ENCODE data around the gene LRRN3. TPM values are rescaled to one million over a fixed set of nuclear protein-coding genes. Genes with fewer than 3 reads are reported as not detected.
"Not testable (repeated sequence)": the region's sequence is repeated elsewhere in the genome, so short reads cannot be mapped to it uniquely, and the experiment has no call there.

Gene LRRN3
- total RNA-seq, 2 donors from 2014 or later: 1.6 to 3.0 TPM

GRCh38 chr7:111067682-111068081 is 23.2 kb upstream of the LRRN3 start:
- TF ChIP-seq, protein P1, sequence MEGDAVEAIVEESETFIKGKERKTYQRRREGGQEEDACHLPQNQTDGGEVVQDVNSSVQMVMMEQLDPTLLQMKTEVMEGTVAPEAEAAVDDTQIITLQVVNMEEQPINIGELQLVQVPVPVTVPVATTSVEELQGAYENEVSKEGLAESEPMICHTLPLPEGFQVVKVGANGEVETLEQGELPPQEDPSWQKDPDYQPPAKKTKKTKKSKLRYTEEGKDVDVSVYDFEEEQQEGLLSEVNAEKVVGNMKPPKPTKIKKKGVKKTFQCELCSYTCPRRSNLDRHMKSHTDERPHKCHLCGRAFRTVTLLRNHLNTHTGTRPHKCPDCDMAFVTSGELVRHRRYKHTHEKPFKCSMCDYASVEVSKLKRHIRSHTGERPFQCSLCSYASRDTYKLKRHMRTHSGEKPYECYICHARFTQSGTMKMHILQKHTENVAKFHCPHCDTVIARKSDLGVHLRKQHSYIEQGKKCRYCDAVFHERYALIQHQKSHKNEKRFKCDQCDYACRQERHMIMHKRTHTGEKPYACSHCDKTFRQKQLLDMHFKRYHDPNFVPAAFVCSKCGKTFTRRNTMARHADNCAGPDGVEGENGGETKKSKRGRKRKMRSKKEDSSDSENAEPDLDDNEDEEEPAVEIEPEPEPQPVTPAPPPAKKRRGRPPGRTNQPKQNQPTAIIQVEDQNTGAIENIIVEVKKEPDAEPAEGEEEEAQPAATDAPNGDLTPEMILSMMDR (IDR thresholded peaks at IDR 0.05): no peak
- no peaks in the 10 kb centered on the region for H3K27me3 ChIP-seq (replicated peaks; ENCODE audit: insufficient read depth)
- ATAC-seq (ENCODE audit: insufficient number of reproducible peaks, low FRiP score, low read depth): no peak

GRCh38 chr7:111068618-111069017 is 22.3 kb upstream of the LRRN3 start:
- no peak for ATAC-seq (ENCODE audit: insufficient number of reproducible peaks, low FRiP score, low read depth)
- no peaks in the 10 kb centered on the region for H3K36me3 ChIP-seq
- TF ChIP-seq, protein P1 (IDR thresholded peaks at IDR 0.05): no peak
- H3K4me1 ChIP-seq (ENCODE audit: control insufficient read depth in 1 of 2, low read depth in 2 of 2): peaks cover 9 to 17% of the 10 kb centered on the region in 2 donors
- H3K27ac ChIP-seq: no peak overlapping the region
- DNase-seq (ENCODE audit: low spot score): no peak
- H3K4me3 ChIP-seq: no peak overlapping the region
- no peaks in the 10 kb centered on the region for H3K27me3 ChIP-seq (replicated peaks; ENCODE audit: insufficient read depth)
- H3K9me3 ChIP-seq: no peaks in the 10 kb centered on the region

More at GRCh38 chr7:111067682-111068081, 23.2 kb upstream of the LRRN3 start:
- peaks cover 9 to 17% of the 10 kb centered on the region in 2 donors for H3K4me1 ChIP-seq (ENCODE audit: control insufficient read depth in 1 of 2, low read depth in 2 of 2)
- H3K36me3 ChIP-seq: no peaks in the 10 kb centered on the region
- H3K27ac ChIP-seq: no peak overlapping the region
- no peaks in the 10 kb centered on the region for H3K9me3 ChIP-seq
- no peak overlapping the region for H3K4me3 ChIP-seq
- no peak for DNase-seq (ENCODE audit: low spot score)

DNA sequence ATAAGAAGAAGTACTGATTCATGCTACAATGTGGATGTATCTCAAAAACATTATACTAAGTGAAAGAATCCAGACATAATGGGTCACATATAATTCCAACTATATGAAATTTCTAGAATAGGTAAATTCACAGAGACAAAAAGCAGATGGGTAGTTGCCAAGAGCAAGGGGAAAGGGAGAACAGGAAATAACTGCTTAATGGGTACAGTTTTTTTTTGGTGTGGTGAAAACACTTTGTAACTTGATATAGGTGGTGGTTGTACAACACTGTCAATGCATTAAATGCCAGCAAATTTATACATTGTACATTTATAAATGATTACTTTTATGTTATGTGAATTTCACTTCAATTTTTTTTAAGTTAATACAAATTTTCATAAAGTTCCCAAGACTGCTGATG is 19.4 kb upstream of the LRRN3 start:
- no peaks in the 10 kb centered on the region for H3K9me3 ChIP-seq
- DNase-seq (ENCODE audit: low spot score) (no peak), ATAC-seq (ENCODE audit: insufficient number of reproducible peaks, low FRiP score, low read depth) (no peak)
- H3K4me1 ChIP-seq (ENCODE audit: control insufficient read depth in 1 of 2, low read depth in 2 of 2): peaks cover 14 to 22% of the 10 kb centered on the region in 2 donors
- no peaks in the 10 kb centered on the region for H3K27me3 ChIP-seq (replicated peaks; ENCODE audit: insufficient read depth)
- H3K27ac ChIP-seq: no peak overlapping the region
- no peak overlapping the region for H3K4me3 ChIP-seq
- TF ChIP-seq, protein P1 (IDR thresholded peaks at IDR 0.05): no peak
- H3K36me3 ChIP-seq: no peaks in the 10 kb centered on the region

DNA sequence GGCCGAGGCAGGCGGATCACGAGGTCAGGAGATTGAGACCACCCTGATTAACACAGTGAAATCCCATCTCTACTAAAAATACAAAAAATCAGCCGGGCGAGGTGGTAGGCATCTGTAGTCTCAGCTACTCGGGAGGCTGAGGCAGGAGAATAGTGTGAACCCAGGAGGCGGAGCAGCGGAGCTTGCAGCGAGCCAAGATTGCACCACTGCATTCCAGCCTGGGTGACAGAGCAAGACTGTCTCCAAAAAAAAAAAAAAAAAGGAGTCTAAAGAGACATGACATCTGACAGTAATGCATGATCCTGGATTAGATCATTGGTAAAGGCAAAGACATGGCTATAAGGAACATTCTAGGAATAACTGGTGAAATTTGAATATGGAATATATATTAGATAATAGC is 18.3 kb upstream of the LRRN3 start:
- not testable (repeated sequence) for H3K36me3 ChIP-seq; DNase-seq (ENCODE audit: low spot score); ATAC-seq (ENCODE audit: insufficient number of reproducible peaks, low FRiP score, low read depth); H3K4me3 ChIP-seq; H3K27ac ChIP-seq; H3K27me3 ChIP-seq (replicated peaks; ENCODE audit: insufficient read depth); H3K9me3 ChIP-seq
- H3K4me1 ChIP-seq (ENCODE audit: control insufficient read depth in 1 of 2, low read depth in 2 of 2): peaks cover 11 to 22% of the 10 kb centered on the region in 2 donors

- ATAC-seq (ENCODE audit: insufficient number of reproducible peaks, low FRiP score, low read depth) (no peak), DNase-seq (ENCODE audit: low spot score) (no peak)
- H3K9me3 ChIP-seq: no peaks in the 10 kb centered on the region
- no peaks in the 10 kb centered on the region for H3K27me3 ChIP-seq (replicated peaks; ENCODE audit: insufficient read depth)
- H3K36me3 ChIP-seq: no peaks in the 10 kb centered on the region
- no peak overlapping the region for H3K4me3 ChIP-seq
- peaks cover 5 to 12% of the 10 kb centered on the region in 2 donors for H3K4me1 ChIP-seq (ENCODE audit: control insufficient read depth in 1 of 2, low read depth in 2 of 2)
- TF ChIP-seq, protein P1 (IDR thresholded peaks at IDR 0.05): no peak
- no peak overlapping the region for H3K27ac ChIP-seq
These were observed 16.7 kb upstream of the LRRN3 start for GRCh38 chr7:111074071-111074747.

DNA sequence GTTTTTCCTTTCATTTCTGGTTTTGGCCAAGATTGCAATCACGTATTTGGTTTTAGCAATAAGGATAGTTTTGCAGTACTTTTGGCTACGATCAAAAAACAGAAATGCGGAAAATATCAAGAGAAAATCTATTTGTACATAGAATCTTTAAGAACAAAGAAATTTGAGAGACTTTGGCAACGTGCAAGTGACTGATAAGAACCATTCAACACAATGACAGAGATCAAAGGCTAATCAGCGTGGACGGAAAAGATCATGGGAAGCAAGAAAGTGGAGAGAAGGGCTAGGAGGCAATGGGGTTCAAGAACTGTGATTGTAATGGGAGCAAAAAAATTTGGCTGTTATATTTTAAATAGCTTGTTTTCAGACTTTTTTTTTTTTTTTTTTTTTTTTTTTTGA is 16.2 kb upstream of the LRRN3 start:
- H3K9me3 ChIP-seq: no peaks in the 10 kb centered on the region
- H3K4me3 ChIP-seq: no peak overlapping the region
- no peak for DNase-seq (ENCODE audit: low spot score)
- no peak overlapping the region for H3K27ac ChIP-seq
- TF ChIP-seq, protein P1 (IDR thresholded peaks at IDR 0.05): no peak
- ATAC-seq (ENCODE audit: insufficient number of reproducible peaks, low FRiP score, low read depth): no peak
- peaks cover 5 to 9% of the 10 kb centered on the region in 2 donors for H3K4me1 ChIP-seq (ENCODE audit: control insufficient read depth in 1 of 2, low read depth in 2 of 2)
- H3K27me3 ChIP-seq (replicated peaks; ENCODE audit: insufficient read depth): no peaks in the 10 kb centered on the region
- H3K36me3 ChIP-seq: no peaks in the 10 kb centered on the region
